ENCODE measurements around the gene GGT6.
A peak's percentile ranks its signal among the peaks of the same experiment; 100 is the strongest.

Gene GGT6

DNA sequence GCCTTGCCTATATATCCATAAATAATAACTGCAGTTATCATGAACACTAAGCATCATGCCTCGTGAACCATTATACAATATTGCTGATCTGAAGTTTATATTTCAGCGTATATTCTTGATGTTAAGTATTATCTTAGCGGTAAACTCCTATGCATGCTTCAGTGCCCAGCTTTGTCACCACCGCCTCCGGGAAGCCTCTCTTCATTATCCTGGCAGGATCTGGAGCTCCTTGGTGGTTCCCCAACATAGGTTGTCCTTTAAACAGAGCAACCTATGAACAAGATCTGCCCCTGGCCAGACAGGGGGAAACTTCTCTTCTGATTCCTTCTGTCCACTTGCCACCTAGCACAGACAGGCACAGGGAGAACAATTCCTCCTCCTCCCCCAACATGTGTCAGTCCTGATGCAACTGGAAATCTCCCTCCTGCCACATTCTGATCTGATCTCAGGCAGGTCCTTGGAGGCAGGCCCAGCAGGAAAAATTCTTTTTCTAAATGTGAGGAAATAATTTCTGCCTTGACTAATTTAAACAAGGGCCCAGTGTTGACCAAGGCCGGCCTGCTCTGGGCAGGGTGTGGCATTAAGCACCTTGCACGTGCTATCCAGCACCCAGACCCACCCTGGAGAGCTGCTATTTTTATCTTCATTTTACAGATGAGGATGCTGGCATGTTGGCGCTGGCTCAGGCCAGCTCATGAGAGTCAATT, 39.3 kb downstream of the GGT6 start:
- no peak for ATAC-seq
- TF ChIP-seq, protein P1, sequence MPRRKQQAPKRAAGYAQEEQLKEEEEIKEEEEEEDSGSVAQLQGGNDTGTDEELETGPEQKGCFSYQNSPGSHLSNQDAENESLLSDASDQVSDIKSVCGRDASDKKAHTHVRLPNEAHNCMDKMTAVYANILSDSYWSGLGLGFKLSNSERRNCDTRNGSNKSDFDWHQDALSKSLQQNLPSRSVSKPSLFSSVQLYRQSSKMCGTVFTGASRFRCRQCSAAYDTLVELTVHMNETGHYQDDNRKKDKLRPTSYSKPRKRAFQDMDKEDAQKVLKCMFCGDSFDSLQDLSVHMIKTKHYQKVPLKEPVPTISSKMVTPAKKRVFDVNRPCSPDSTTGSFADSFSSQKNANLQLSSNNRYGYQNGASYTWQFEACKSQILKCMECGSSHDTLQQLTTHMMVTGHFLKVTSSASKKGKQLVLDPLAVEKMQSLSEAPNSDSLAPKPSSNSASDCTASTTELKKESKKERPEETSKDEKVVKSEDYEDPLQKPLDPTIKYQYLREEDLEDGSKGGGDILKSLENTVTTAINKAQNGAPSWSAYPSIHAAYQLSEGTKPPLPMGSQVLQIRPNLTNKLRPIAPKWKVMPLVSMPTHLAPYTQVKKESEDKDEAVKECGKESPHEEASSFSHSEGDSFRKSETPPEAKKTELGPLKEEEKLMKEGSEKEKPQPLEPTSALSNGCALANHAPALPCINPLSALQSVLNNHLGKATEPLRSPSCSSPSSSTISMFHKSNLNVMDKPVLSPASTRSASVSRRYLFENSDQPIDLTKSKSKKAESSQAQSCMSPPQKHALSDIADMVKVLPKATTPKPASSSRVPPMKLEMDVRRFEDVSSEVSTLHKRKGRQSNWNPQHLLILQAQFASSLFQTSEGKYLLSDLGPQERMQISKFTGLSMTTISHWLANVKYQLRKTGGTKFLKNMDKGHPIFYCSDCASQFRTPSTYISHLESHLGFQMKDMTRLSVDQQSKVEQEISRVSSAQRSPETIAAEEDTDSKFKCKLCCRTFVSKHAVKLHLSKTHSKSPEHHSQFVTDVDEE (CRISPR knock-in tag; IDR thresholded peaks at IDR 0.05): no peak
- TF ChIP-seq ESRRG (CRISPR knock-in tag; IDR thresholded peaks at IDR 0.05) (no peak), TCF4 (CRISPR knock-in tag; IDR thresholded peaks at IDR 0.05; ENCODE audit: borderline replicate concordance) (no peak), GLIS3 (CRISPR knock-in tag; IDR thresholded peaks at IDR 0.05) (no peak), ARNTL (CRISPR knock-in tag; IDR thresholded peaks at IDR 0.05; ENCODE audit: borderline replicate concordance, low read depth) (no peak), ZFP30 (CRISPR knock-in tag; IDR thresholded peaks at IDR 0.05) (no peak), ZFP3 (CRISPR knock-in tag; IDR thresholded peaks at IDR 0.05) (peak; percentile 99)
- TF ChIP-seq, protein P2, sequence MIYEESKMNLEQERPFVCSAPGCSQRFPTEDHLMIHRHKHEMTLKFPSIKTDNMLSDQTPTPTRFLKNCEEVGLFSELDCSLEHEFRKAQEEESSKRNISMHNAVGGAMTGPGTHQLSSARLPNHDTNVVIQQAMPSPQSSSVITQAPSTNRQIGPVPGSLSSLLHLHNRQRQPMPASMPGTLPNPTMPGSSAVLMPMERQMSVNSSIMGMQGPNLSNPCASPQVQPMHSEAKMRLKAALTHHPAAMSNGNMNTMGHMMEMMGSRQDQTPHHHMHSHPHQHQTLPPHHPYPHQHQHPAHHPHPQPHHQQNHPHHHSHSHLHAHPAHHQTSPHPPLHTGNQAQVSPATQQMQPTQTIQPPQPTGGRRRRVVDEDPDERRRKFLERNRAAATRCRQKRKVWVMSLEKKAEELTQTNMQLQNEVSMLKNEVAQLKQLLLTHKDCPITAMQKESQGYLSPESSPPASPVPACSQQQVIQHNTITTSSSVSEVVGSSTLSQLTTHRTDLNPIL (CRISPR knock-in tag; IDR thresholded peaks at IDR 0.05; ENCODE audit: low read depth): no peak

DNA sequence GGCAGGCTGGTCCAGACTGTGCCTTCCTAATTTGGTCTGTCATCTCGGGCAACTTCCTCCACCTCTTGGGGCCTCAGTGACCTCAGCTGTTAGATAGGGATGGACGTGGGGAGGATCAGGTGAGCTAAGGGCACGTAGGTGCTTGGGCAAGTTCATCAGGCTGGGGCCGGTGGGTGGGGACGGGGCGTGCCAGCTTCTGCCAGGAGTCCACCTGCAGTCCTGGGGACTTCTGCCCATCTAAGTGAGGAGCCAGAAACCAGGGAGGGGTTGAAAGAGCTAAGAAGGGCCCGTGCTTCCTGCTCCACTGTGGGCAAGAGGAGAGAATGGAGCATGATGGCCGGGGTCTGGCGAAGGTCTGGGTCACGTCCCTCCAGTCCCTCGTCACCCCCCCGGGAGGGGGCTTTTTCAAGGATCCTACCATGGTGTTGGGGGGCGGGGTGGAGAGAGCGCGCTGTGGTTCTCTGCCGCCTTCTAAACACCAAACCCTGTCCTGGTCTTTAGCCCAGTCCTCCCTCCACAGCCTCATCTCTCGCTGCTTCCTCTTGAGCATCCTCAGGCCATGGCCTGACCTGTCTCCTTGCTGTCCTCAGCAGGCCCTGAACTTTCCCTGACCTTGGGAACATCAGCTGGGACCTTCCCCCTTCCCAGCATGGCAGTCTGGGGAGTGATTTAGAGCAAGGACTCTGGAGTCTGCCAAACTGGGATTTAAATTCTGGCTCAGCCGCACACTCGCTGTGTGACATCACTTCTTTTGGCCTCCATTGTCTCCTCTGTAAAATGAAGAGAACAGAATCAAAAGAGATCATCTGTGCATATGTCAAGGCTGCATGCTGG, 40.1 kb downstream of the GGT6 start:
- TF ChIP-seq ZFP30 (CRISPR knock-in tag; IDR thresholded peaks at IDR 0.05): no peak
- no peak for TF ChIP-seq CSDC2 (CRISPR knock-in tag; IDR thresholded peaks at IDR 0.05)
- TF ChIP-seq, protein P3, sequence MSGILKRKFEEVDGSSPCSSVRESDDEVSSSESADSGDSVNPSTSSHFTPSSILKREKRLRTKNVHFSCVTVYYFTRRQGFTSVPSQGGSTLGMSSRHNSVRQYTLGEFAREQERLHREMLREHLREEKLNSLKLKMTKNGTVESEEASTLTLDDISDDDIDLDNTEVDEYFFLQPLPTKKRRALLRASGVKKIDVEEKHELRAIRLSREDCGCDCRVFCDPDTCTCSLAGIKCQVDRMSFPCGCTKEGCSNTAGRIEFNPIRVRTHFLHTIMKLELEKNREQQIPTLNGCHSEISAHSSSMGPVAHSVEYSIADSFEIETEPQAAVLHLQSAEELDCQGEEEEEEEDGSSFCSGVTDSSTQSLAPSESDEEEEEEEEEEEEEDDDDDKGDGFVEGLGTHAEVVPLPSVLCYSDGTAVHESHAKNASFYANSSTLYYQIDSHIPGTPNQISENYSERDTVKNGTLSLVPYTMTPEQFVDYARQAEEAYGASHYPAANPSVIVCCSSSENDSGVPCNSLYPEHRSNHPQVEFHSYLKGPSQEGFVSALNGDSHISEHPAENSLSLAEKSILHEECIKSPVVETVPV (CRISPR knock-in tag; IDR thresholded peaks at IDR 0.05): no peak
- TF ChIP-seq ARNTL (CRISPR knock-in tag; IDR thresholded peaks at IDR 0.05; ENCODE audit: borderline replicate concordance, low read depth): no peak
- TF ChIP-seq ESRRG (CRISPR knock-in tag; IDR thresholded peaks at IDR 0.05): no peak
- no peak for TF ChIP-seq ZNF565 (CRISPR knock-in tag; conservative IDR thresholded peaks at IDR 0.05; ENCODE audit: low read depth)
- no peak for TF ChIP-seq ZFP3 (CRISPR knock-in tag; IDR thresholded peaks at IDR 0.05)
- TF ChIP-seq GLIS3 (CRISPR knock-in tag; IDR thresholded peaks at IDR 0.05): no peak
- no peak for TF ChIP-seq TOX (CRISPR knock-in tag; IDR thresholded peaks at IDR 0.05; ENCODE audit: borderline replicate concordance)
- TF ChIP-seq, protein P4, sequence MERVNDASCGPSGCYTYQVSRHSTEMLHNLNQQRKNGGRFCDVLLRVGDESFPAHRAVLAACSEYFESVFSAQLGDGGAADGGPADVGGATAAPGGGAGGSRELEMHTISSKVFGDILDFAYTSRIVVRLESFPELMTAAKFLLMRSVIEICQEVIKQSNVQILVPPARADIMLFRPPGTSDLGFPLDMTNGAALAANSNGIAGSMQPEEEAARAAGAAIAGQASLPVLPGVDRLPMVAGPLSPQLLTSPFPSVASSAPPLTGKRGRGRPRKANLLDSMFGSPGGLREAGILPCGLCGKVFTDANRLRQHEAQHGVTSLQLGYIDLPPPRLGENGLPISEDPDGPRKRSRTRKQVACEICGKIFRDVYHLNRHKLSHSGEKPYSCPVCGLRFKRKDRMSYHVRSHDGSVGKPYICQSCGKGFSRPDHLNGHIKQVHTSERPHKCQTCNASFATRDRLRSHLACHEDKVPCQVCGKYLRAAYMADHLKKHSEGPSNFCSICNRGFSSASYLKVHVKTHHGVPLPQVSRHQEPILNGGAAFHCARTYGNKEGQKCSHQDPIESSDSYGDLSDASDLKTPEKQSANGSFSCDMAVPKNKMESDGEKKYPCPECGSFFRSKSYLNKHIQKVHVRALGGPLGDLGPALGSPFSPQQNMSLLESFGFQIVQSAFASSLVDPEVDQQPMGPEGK (CRISPR knock-in tag; IDR thresholded peaks at IDR 0.05; ENCODE audit: borderline replicate concordance): no peak
- no peak for TF ChIP-seq ZNF8 (CRISPR knock-in tag; IDR thresholded peaks at IDR 0.05)
- TF ChIP-seq ZNF70 (CRISPR knock-in tag; IDR thresholded peaks at IDR 0.05): no peak
- no peak for TF ChIP-seq RARB (CRISPR knock-in tag; IDR thresholded peaks at IDR 0.05)
- TF ChIP-seq, protein P2 (CRISPR knock-in tag; IDR thresholded peaks at IDR 0.05; ENCODE audit: low read depth): no peak
- no peak for TF ChIP-seq BACH2 (CRISPR knock-in tag; IDR thresholded peaks at IDR 0.05; ENCODE audit: borderline replicate concordance)
- no peak for ATAC-seq

DNA sequence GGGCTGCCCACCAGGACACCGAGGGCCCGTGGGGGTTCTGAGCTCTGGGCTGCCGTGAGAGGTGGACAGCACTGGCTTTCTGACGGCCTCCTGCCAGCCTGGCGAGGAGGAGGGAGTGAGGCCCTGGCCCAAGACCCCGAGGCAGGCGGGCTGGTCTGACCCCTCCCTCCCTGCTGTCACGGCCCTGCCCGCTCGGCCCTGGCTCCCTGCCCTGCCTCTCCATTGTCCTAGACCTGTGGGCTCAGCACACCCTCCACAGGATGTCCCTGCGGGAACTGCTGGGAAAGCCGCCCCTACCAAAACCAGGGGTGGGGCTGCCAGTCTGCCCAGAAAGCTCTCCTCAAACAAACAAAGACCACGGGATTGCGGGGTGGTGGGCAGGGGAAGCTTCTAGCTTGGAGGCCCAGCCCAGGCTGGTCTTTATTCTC, 41.0 kb downstream of the GGT6 start:
- TF ChIP-seq, protein P4 (CRISPR knock-in tag; IDR thresholded peaks at IDR 0.05; ENCODE audit: borderline replicate concordance): no peak
- TF ChIP-seq, protein P5, sequence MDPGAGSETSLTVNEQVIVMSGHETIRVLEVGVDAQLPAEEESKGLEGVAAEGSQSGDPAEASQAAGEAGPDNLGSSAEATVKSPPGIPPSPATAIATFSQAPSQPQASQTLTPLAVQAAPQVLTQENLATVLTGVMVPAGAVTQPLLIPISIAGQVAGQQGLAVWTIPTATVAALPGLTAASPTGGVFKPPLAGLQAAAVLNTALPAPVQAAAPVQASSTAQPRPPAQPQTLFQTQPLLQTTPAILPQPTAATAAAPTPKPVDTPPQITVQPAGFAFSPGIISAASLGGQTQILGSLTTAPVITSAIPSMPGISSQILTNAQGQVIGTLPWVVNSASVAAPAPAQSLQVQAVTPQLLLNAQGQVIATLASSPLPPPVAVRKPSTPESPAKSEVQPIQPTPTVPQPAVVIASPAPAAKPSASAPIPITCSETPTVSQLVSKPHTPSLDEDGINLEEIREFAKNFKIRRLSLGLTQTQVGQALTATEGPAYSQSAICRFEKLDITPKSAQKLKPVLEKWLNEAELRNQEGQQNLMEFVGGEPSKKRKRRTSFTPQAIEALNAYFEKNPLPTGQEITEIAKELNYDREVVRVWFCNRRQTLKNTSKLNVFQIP (CRISPR knock-in tag; IDR thresholded peaks at IDR 0.05; ENCODE audit: borderline replicate concordance, low read depth): no peak
- no peak for TF ChIP-seq ZNF70 (CRISPR knock-in tag; IDR thresholded peaks at IDR 0.05)
- TF ChIP-seq TCF4 (CRISPR knock-in tag; IDR thresholded peaks at IDR 0.05; ENCODE audit: borderline replicate concordance): no peak
- no peak for TF ChIP-seq OSR1 (CRISPR knock-in tag; IDR thresholded peaks at IDR 0.05)
- no peak for TF ChIP-seq GLIS3 (CRISPR knock-in tag; IDR thresholded peaks at IDR 0.05)
- TF ChIP-seq ZNF565 (CRISPR knock-in tag; conservative IDR thresholded peaks at IDR 0.05; ENCODE audit: low read depth): no peak
- TF ChIP-seq ZFP30 (CRISPR knock-in tag; IDR thresholded peaks at IDR 0.05): no peak
- no peak for ATAC-seq

Measured in SK-N-SH treated with all-trans-retinoic acid at 6 μM for 48 hours (cell line).